ENCODE measurements around the gene HNRNPC. TPM values are rescaled to one million over a fixed set of nuclear protein-coding genes. Genes with fewer than 3 reads are reported as not detected.
"Not testable (repeated sequence)": the region's sequence is repeated elsewhere in the genome, so short reads cannot be mapped to it uniquely, and the experiment has no call there.

The HNRNPC gene
- total and polyA plus RNA-seq, 8 donors = 118 to 269 (median 184) TPM

GRCh38 chr14:21309238-21309636 is 40.0 kb upstream of the HNRNPC start:
- Histone ChIP-seq H3K27ac (peak overlapping the region; percentile 44 to 86 (median 68)), H3K4me1 (peaks cover 0 to 8% (median 8%) of the 10 kb centered on the region in 3 donors), H3K36me3 (no peaks in the 10 kb centered on the region), H3K4me3 (peak overlapping the region in 3 of 4 donors; percentile 12 to 45 (median 34)), H3K27me3 (no peaks in the 10 kb centered on the region), H3K9me3 (no peaks in the 10 kb centered on the region)
- DNase-seq = no peak
- TF ChIP-seq CTCF (IDR thresholded peaks at IDR 0.05) = no peak
- intact Hi-C loops (cut with DNase I) = no loop called here
- peak in 3 of 4 donors; percentile 1 to 6 (median 2) for ATAC-seq
- FAIRE-seq = no peak
- WGBS, 2 donors = 75 to 76% methylated on average over 8 of the region's 8 CpGs

- DNase-seq (peak; percentile 67 to 93 (median 91)), ATAC-seq (peak; percentile 92 to 95 (median 94)), FAIRE-seq (peak; percentile 86)
- no peaks in the 10 kb centered on the region for H3K36me3 ChIP-seq
- TF ChIP-seq CTCF (IDR thresholded peaks at IDR 0.05) = no peak
- peak overlapping the region; percentile 44 to 86 (median 69) for H3K27ac ChIP-seq
- intact Hi-C loops (cut with DNase I) = no loop called here
- H3K27me3 ChIP-seq = no peaks in the 10 kb centered on the region
- 2 to 4% methylated on average over 16 of the region's 16 CpGs for WGBS, 2 donors
- peak overlapping the region in 3 of 4 donors; percentile 12 to 45 (median 34) for H3K4me3 ChIP-seq
- H3K4me1 ChIP-seq = peaks cover 0 to 8% (median 8%) of the 10 kb centered on the region in 3 donors
- no peaks in the 10 kb centered on the region for H3K9me3 ChIP-seq
These were observed 39.4 kb upstream of the HNRNPC start for GRCh38 chr14:21308479-21309237.

- peak overlapping the region; percentile 44 to 86 (median 69) for H3K27ac ChIP-seq
- FAIRE-seq = no peak
- ATAC-seq = peak; percentile 41 to 70 (median 58)
These were observed 38.9 kb upstream of the HNRNPC start for GRCh38 chr14:21308132-21308478.

GRCh38 chr14:21307637-21308036 is 38.4 kb upstream of the HNRNPC start:
- DNase-seq (no peak), ATAC-seq (no peak), FAIRE-seq (no peak)
- Histone ChIP-seq H3K4me1 (peaks cover 0 to 8% (median 8%) of the 10 kb centered on the region in 3 donors), H3K9me3 (no peaks in the 10 kb centered on the region), H3K27me3 (no peaks in the 10 kb centered on the region), H3K4me3 (no peak overlapping the region), H3K36me3 (no peaks in the 10 kb centered on the region), H3K27ac (peak overlapping the region in 2 of 4 donors; percentile 44 to 81)
- intact Hi-C loops (cut with DNase I) = no loop called here
- WGBS, 2 donors = 76 to 81% methylated on average over 3 of the region's 3 CpGs
- no peak for TF ChIP-seq CTCF (IDR thresholded peaks at IDR 0.05)

More at GRCh38 chr14:21308132-21308478, 38.9 kb upstream of the HNRNPC start:
- intact Hi-C loops (cut with DNase I) = no loop called here
- Histone ChIP-seq H3K9me3 (no peaks in the 10 kb centered on the region), H3K36me3 (no peaks in the 10 kb centered on the region), H3K4me3 (peak overlapping the region in 3 of 4 donors; percentile 12 to 45 (median 34)), H3K4me1 (peaks cover 0 to 8% (median 8%) of the 10 kb centered on the region in 3 donors), H3K27me3 (no peaks in the 10 kb centered on the region)
- no peak for TF ChIP-seq CTCF (IDR thresholded peaks at IDR 0.05)
- DNase-seq = no peak

GRCh38 chr14:21302836-21303140 is 33.5 kb upstream of the HNRNPC start:
- ATAC-seq; H3K36me3 ChIP-seq; H3K27me3 ChIP-seq; H3K4me1 ChIP-seq; DNase-seq; H3K4me3 ChIP-seq; H3K9me3 ChIP-seq; intact Hi-C loops (cut with DNase I); FAIRE-seq; H3K27ac ChIP-seq: not testable (repeated sequence)
- 80 to 88% methylated on average over 2 of the region's 2 CpGs for WGBS, 2 donors

All from pancreas (tissue), 10 donors.